WI38 (cell line): ENCODE data around the gene FFAR1.

Source experiments
- H3K4me3 ChIP-seq: 2 replicates; pipeline ENCODE4 v1.5.1; 2011; ENCODE audit warnings: low read depth, mild to moderate bottlenecking, control low read depth, low read length
- CTCF ChIP-seq: IDR thresholded peaks from 2 replicates; pipeline ENCODE4 v1.5.1; 2012; ENCODE audit warnings: low read depth, mild to moderate bottlenecking, control low read depth, low read length

The FFAR1 gene

GRCh38 chr19:35345671-35346111 lies 2.0 kb upstream of the FFAR1 start:
- H3K4me3 ChIP-seq, result no peak overlapping the region
- no peak for TF ChIP-seq CTCF

DNA sequence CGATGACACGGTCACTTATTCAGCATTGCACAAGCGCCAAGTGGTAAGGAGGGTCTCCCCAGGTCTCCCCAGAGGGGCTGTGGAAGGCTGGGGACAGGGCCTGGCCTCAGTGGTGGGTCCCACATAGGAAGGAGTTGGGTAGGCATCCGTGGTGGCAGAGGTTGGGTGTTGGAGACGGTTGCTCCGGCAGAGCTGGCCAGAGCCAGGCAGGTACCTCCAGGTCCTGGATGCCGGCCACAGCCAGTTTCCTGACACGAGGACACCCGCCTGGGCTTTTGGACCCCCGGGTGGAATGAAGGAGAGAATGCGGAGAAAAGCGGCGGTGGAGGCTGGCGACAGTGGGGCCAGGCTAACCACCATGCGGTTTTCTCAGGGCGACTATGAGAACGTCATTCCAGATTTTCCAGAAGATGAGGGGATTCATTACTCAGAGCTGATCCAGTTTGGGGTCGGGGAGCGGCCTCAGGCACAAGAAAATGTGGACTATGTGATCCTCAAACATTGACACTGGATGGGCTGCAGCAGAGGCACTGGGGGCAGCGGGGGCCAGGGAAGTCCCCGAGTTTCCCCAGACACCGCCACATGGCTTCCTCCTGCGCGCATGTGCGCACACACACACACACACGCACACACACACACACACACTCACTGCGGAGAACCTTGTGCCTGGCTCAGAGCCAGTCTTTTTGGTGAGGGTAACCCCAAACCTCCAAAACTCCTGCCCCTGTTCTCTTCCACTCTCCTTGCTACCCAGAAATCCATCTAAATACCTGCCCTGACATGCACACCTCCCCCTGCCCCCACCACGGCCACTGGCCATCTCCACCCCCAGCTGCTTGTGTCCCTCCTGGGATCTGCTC lies 1.3 kb upstream of the FFAR1 start:
- H3K4me3 ChIP-seq, result no peak overlapping the region
- TF ChIP-seq CTCF, result no peak

GRCh38 chr19:35347930-35348298 lies 212 bp downstream of the FFAR1 start:
- no peak for TF ChIP-seq CTCF
- H3K4me3 ChIP-seq, result no peak overlapping the region

DNA sequence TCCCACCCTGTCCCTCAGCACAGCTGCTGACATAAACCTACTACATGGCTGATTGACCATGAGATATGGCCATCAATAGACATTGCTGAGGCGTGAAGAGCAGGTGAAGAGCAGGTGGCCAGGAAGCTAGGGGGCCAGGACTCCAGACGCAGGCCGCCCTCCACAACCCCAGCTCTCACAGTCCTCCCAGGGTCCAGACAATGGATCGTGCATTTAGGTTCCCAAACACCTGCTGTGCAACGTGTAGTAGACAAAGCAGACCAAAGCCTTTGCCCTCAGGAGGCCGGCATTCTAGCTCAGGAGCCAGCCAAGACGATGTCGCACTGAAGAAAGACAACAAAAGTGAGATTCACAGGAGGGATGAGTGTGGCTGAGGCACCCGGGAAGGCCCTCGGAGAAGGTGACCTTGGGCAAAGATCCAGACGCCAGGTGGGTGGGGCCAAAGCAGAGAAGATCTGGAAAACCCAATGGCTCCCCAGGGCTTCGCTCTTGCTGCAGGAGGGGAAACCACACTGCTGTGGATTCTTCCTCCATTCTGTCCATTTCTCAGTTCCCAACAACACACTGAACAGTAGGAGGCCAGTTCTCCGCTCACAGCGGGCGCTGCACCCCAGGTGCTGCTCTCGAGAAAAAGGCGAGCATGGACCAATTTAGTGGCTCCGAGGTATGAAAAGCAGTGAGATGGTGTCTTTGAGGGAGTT lies 1.4 kb downstream of the FFAR1 start:
- TF ChIP-seq CTCF, result no peak
- no peak overlapping the region for H3K4me3 ChIP-seq

DNA sequence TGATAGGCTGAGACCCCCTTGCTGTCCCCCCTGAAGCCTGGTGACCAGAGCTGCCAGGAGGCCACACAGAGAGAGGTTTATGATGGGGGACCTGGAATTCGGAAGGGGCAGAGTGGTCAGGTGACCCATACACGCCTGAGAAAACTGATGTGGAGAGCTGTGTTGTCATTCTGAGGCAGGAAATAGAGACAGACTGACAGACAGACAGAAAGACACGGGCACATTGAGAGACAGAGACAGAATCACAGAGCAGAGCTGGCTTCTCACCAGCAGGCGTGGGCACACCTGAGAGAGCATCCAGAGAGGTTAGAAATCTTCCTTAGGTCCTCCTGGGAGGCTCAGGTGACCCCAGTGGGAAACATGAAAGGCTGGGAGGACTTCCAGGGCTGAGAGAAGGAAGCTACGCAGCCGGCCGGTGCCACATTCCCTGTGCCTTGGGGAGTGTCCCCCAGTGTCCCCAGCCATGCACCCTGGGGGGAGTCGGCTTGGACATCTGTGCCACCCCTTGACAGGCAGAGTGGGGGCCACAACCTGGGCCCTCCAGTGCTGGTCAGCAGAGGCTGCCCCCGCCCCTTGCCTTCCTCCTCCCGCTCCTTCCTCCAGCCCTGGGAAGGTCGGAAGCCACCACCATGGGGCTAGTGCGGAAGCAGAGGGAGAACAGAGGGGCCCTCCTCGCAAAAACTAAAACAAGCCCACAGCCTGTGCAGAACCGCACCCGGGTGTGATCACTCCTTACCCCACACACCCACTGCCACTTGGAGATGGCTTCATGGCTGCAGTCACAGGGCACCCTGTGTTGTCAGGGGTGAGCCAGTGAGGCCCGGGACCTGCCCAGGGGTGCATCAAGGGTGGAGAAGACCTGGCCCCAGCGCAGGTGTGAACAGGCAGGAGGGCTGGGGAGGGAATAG lies 2.2 kb downstream of the FFAR1 start:
- no peak overlapping the region for H3K4me3 ChIP-seq
- no peak for TF ChIP-seq CTCF

DNA sequence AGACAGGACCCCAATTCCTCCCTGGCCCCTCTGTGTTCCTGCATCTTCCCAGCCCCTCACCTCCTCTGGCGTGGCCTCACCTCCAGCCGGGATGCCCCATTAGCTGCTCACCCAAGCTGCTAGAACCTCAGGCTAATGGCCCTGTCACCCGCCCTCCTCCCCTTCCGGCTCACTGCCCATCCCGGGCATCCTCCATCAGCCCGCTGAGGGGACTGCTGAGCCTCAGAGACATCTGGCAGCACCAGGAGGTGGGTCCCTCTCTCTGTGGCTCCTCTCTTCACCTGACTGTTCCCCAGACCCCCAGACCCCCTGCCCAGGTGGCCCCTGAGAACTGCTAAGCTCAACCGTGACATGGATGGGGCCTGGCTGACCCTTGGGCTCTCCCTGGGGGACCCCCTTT lies 2.9 kb downstream of the FFAR1 start:
- no peak overlapping the region for H3K4me3 ChIP-seq
- TF ChIP-seq CTCF, result no peak
